Endodermal cell (in vitro differentiated cells): ENCODE results near the gene TMEM150A. TPM values are rescaled to one million over a fixed set of nuclear protein-coding genes. Genes with fewer than 3 reads are reported as not detected.

ENCODE experiments used
- DNase-seq: peaks from one replicate; pipeline ENCODE4 v3.0.0-alpha.2; 2017
- H3K27ac ChIP-seq: 2 replicates; pipeline ENCODE4 v1.5.1; 2013; ENCODE audit warnings: mild to moderate bottlenecking, low read depth, low read length, moderate library complexity
- H3K27me3 ChIP-seq: 2 replicates; pipeline ENCODE4 v1.6.1; 2013; ENCODE audit warnings: mild to moderate bottlenecking, low read length, moderate library complexity; ENCODE audit not compliant: insufficient read depth, control insufficient read depth, poor library complexity, severe bottlenecking
- H3K36me3 ChIP-seq: 2 replicates; pipeline ENCODE4 v1.7.0; 2013; ENCODE audit warnings: mild to moderate bottlenecking, low read length, moderate library complexity; ENCODE audit not compliant: control insufficient read depth, insufficient read depth
- H3K4me1 ChIP-seq: one replicate; pipeline ENCODE4 v1.7.0; 2013; ENCODE audit warnings: low read length; ENCODE audit not compliant: control insufficient read depth, insufficient read depth
- H3K4me3 ChIP-seq: 2 replicates; pipeline ENCODE4 v1.5.1; 2013; ENCODE audit warnings: mild to moderate bottlenecking, low read length, moderate library complexity
- H3K9ac ChIP-seq: 2 replicates; pipeline ENCODE4 v1.6.1; 2013; ENCODE audit warnings: mild to moderate bottlenecking, low read length, moderate library complexity; ENCODE audit not compliant: poor library complexity, severe bottlenecking; ENCODE audit errors: extremely low read depth
- H3K9me3 ChIP-seq: 2 replicates; pipeline ENCODE4 v1.6.1; 2013; ENCODE audit warnings: mild to moderate bottlenecking, low read length, moderate library complexity; ENCODE audit not compliant: control insufficient read depth
- H3K27ac Mint-ChIP-seq: 2 replicates; pipeline ENCODE4 v1.8.0; 2020; ENCODE audit warnings: mixed read lengths
- H3K27me3 Mint-ChIP-seq: 2 replicates; pipeline ENCODE4 v1.8.0; 2021; ENCODE audit warnings: mild to moderate bottlenecking, mixed read lengths; ENCODE audit not compliant: insufficient read depth
- H3K36me3 Mint-ChIP-seq: 2 replicates; pipeline ENCODE4 v1.8.0; 2020; ENCODE audit warnings: low read depth, mixed read lengths
- H3K4me1 Mint-ChIP-seq: 2 replicates; pipeline ENCODE4 v1.8.0; 2020; ENCODE audit warnings: mixed read lengths
- H3K4me3 Mint-ChIP-seq: 2 replicates; pipeline ENCODE4 v1.8.0; 2020; ENCODE audit warnings: mild to moderate bottlenecking, moderate library complexity, mixed read lengths
- H3K9me3 Mint-ChIP-seq: 2 replicates; pipeline ENCODE4 v1.8.0; 2020; ENCODE audit warnings: mild to moderate bottlenecking, mixed read lengths
- CTCF ChIP-seq: fragments of 200-600 bp; sonication (generic); conservative IDR thresholded peaks from 2 replicates; pipeline ENCODE4 v1.5.0; 2021; ENCODE audit warnings: antibody characterized with exemption, mild to moderate bottlenecking
- WGBS, 2 experiments: methylation state at CpG; one replicate each; pipeline versions ENCODE4 v1.1.5 to v1.1.7; 2013; ENCODE audit warnings: missing lambda C conversion rate in 2 of 2, mixed read lengths in 1 of 2; ENCODE audit not compliant: insufficient coverage in 1 of 2, insufficient read length in 1 of 2; 5-methylcytosine and 5-hydroxymethylcytosine counted together
- total RNA-seq, 2 donors: library from RNA; stranded (reverse); fragmentation: NEBNext Ultra II Directional in 1 of 2; extraction: Animal tissue kit (Norgen Biotek cat#: 25700) in 1 of 2; gene quantifications; 2 replicates in 1 of 2; 3 replicates in 1 of 2; pipeline ENCODE4 v1.2.1, GENCODE V29; 2021

Gene TMEM150A
- total RNA-seq, 2 donors from 2014 or later = 23.8 to 32.2 TPM

DNA sequence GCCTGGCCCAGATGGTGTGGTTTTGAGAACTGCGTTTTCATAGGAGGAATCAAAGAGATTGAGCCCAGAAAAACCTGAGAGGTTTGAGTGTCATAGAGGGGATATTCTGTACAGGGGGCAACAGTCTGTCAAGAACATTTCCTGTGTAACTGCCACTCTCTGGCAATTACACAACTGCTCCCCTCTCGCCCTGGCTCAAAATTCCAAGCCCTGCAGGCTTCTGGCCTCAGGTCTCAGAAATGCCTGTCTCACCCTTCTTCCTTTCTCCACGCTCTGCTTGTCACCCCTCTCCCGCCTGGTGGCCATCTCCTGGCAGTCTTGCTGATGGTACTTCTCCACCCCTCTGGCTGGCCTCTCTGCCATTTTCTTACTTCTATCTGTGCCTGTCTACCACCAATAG lies 14.3 kb downstream of the TMEM150A start:
- H3K36me3 Mint-ChIP-seq = peaks cover 8% of the 10 kb centered on the region
- no peak overlapping the region for H3K27ac Mint-ChIP-seq
- Histone ChIP-seq H3K4me1 (peaks cover 3% of the 10 kb centered on the region), H3K4me3 (no peak overlapping the region), H3K36me3 (peaks cover 15% of the 10 kb centered on the region), H3K27ac (no peak overlapping the region), H3K9ac (no peak overlapping the region), H3K9me3 (no peaks in the 10 kb centered on the region), H3K27me3 (no peaks in the 10 kb centered on the region)
- DNase-seq = no peak
- H3K9me3 Mint-ChIP-seq = no peaks in the 10 kb centered on the region
- no peak for TF ChIP-seq CTCF
- H3K27me3 Mint-ChIP-seq = peaks cover 2% of the 10 kb centered on the region
- no peak overlapping the region for H3K4me3 Mint-ChIP-seq
- WGBS, 2 experiments = 78 to 87% methylated on average over 3 to 4 of the region's 4 CpGs
- peaks cover 22% of the 10 kb centered on the region for H3K4me1 Mint-ChIP-seq

DNA sequence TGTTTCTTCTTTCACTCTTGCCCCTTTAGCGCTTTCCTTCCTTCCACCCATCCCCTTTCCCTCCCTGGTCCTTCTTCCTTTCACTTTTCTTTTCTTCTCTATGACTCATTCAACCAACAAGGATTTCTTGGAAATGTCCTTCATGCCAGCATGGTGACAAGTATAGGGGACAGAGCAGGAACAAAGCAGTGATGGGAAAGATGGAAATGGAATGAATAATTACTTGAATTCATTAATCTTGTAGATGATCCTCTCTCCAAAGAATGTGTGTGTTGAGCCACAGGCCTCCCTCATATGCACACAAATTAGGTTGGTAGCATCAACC lies 16.8 kb downstream of the TMEM150A start:
- 89% methylated on average over 1 of the region's 1 CpG; no CpG with 5 or more reads in 1 of the 2 experiments for WGBS, 2 experiments
- no peak overlapping the region for H3K27ac Mint-ChIP-seq
- H3K4me1 Mint-ChIP-seq = peaks cover 24% of the 10 kb centered on the region

DNA sequence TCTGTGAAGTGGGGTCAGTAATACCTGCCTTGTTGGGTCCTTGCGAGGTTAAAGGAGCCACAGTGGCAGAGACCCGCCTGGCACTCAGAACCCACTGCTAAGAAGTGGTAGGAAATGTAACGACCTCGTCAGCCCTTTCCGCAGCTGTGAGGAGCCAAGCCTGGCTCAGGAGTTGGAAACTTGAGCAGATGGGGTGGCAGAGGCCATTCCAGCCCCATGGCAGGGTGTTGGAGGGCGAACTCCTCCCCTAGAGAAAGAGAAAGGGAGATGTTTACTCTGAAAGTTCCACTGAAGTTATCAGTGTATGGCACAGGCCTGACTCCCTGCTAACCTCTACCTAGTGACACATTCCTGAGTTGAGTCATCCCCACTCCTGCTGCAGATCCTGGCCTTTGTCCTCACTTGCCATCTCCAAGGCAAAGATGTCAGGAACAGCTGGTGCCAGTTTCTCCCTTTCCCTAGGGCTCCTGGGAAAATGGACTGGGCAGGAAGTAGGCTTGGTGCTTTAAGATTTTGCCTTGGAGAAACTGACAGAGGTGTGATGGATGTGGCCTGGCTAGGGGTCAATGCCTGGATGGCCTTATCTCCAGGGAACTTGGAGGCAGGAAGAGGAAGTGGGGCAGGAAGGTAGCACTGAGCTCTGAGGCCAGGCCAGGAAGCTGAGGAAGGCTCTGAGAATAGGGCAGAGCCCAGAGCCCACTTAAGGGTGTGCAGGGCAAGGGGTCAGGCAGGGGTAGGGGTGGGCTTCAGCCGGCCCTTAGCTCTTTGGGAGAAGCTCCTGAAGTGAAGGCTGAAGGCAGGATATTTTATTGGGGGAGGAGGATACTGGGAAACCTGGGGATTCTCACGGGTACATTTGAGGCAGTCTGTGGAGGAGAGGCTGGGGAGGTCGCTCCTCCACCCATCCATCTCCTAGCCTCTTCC lies 17.4 kb downstream of the TMEM150A start:
- Mint-ChIP-seq H3K4me3 (peak overlapping the region; percentile 36), H3K36me3 (peaks cover 23% of the 10 kb centered on the region), H3K27me3 (peaks cover 2% of the 10 kb centered on the region), H3K4me1 (peaks cover 21% of the 10 kb centered on the region), H3K9me3 (no peaks in the 10 kb centered on the region), H3K27ac (peak overlapping the region; percentile 70)
- H3K27me3 ChIP-seq = no peaks in the 10 kb centered on the region
- H3K4me1 ChIP-seq = peaks cover 5% of the 10 kb centered on the region
- peaks cover 45% of the 10 kb centered on the region for H3K36me3 ChIP-seq
- no peak overlapping the region for H3K9ac ChIP-seq
- 74 to 85% methylated on average over 7 to 9 of the region's 9 CpGs for WGBS, 2 experiments
- H3K27ac ChIP-seq = peak overlapping the region; percentile 18
- TF ChIP-seq CTCF = no peak
- no peak overlapping the region for H3K4me3 ChIP-seq
- no peak for DNase-seq
- H3K9me3 ChIP-seq = no peaks in the 10 kb centered on the region

More for the DNA sequence above, 16.8 kb downstream of the TMEM150A start:
- DNase-seq = no peak
- no peaks in the 10 kb centered on the region for H3K9me3 ChIP-seq
- Mint-ChIP-seq H3K27me3 (peaks cover 2% of the 10 kb centered on the region), H3K9me3 (no peaks in the 10 kb centered on the region), H3K36me3 (peaks cover 23% of the 10 kb centered on the region), H3K4me3 (no peak overlapping the region)
- no peak overlapping the region for H3K27ac ChIP-seq
- peaks cover 3% of the 10 kb centered on the region for H3K4me1 ChIP-seq
- peaks cover 40% of the 10 kb centered on the region for H3K36me3 ChIP-seq
- TF ChIP-seq CTCF = no peak
- H3K9ac ChIP-seq = no peak overlapping the region
- H3K4me3 ChIP-seq = no peak overlapping the region
- no peaks in the 10 kb centered on the region for H3K27me3 ChIP-seq
